Measurements from ENCODE around the gene INSL3.

Gene INSL3, protein sequence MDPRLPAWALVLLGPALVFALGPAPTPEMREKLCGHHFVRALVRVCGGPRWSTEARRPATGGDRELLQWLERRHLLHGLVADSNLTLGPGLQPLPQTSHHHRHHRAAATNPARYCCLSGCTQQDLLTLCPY

DNA sequence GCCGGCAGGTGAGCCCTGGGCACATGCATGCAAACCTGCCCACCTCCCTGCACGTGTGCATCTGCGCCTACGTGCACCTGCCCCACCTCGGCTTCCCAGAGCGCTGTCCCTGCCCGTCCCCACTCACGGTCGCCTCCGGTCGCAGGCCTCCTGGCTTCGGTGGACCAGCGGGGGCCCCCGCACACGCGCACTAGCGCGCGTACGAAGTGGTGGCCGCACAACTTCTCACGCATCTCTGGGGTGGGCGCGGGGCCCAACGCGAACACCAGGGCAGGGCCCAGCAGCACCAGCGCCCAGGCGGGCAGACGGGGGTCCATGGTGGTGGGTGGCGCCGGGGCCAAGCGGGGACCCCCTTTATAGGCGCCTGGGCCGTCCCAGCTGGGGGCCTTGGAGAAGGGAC, at the start of gene INSL3:
INSL3 (minus strand) TSS at position 330 of the 400 bp plus-strand sequence; CDS start at position 317, 13 bp downstream.
- Histone ChIP-seq H3K4me3 (IDR thresholded peaks at IDR 0.05; ENCODE audit: insufficient read depth, low read depth, low read length) (no peak within 1 kb of the TSS), H3K79me2 (ENCODE audit: insufficient read depth, low read depth) (no peaks in the 10 kb centered on the region), H2AFZ (ENCODE audit: low read depth) (no peak within 1 kb of the TSS), H3K36me3 (ENCODE audit: insufficient read depth) (no peaks in the 10 kb centered on the region), H3K9ac (no peak within 1 kb of the TSS), H3K27me3 (ENCODE audit: insufficient read depth, low read depth) (no peaks in the 10 kb centered on the region), H4K20me1 (ENCODE audit: insufficient read depth) (no peaks in the 10 kb centered on the region), H3K27ac (no peak within 1 kb of the TSS), H3K4me2 (no peak within 1 kb of the TSS), H3K4me1 (ENCODE audit: low read depth, poor library complexity, severe bottlenecking) (no peaks in the 10 kb centered on the region)
- TF ChIP-seq, protein P1, sequence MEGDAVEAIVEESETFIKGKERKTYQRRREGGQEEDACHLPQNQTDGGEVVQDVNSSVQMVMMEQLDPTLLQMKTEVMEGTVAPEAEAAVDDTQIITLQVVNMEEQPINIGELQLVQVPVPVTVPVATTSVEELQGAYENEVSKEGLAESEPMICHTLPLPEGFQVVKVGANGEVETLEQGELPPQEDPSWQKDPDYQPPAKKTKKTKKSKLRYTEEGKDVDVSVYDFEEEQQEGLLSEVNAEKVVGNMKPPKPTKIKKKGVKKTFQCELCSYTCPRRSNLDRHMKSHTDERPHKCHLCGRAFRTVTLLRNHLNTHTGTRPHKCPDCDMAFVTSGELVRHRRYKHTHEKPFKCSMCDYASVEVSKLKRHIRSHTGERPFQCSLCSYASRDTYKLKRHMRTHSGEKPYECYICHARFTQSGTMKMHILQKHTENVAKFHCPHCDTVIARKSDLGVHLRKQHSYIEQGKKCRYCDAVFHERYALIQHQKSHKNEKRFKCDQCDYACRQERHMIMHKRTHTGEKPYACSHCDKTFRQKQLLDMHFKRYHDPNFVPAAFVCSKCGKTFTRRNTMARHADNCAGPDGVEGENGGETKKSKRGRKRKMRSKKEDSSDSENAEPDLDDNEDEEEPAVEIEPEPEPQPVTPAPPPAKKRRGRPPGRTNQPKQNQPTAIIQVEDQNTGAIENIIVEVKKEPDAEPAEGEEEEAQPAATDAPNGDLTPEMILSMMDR (conservative IDR thresholded peaks at IDR 0.05; ENCODE audit: low read depth, low read length) = no peak

GRCh38 chr19:17869114-17869608, 47.8 kb upstream of the INSL3 start:
- Histone ChIP-seq H2AFZ (ENCODE audit: low read depth) (no peak overlapping the region), H3K4me3 (IDR thresholded peaks at IDR 0.05; ENCODE audit: insufficient read depth, low read depth, low read length) (no peak overlapping the region), H3K4me2 (no peak overlapping the region), H4K20me1 (ENCODE audit: insufficient read depth) (no peaks in the 10 kb centered on the region), H3K27me3 (ENCODE audit: insufficient read depth, low read depth) (peaks cover 38% of the 10 kb centered on the region; the same call in 1 of the 2 replicates), H3K27ac (no peak overlapping the region), H3K79me2 (ENCODE audit: insufficient read depth, low read depth) (no peaks in the 10 kb centered on the region), H3K4me1 (ENCODE audit: low read depth, poor library complexity, severe bottlenecking) (peaks cover 7% of the 10 kb centered on the region), H3K9ac (no peak overlapping the region), H3K36me3 (ENCODE audit: insufficient read depth) (no peaks in the 10 kb centered on the region)
- TF ChIP-seq, protein P1 (conservative IDR thresholded peaks at IDR 0.05; ENCODE audit: low read depth, low read length) = no peak

GRCh38 chr19:17868669-17869068, 47.4 kb upstream of the INSL3 start:
- TF ChIP-seq, protein P1 (conservative IDR thresholded peaks at IDR 0.05; ENCODE audit: low read depth, low read length) = no peak
- no peak overlapping the region for H2AFZ ChIP-seq (ENCODE audit: low read depth)
- peaks cover 7% of the 10 kb centered on the region for H3K4me1 ChIP-seq (ENCODE audit: low read depth, poor library complexity, severe bottlenecking)
- H3K79me2 ChIP-seq (ENCODE audit: insufficient read depth, low read depth) = no peaks in the 10 kb centered on the region
- no peaks in the 10 kb centered on the region for H4K20me1 ChIP-seq (ENCODE audit: insufficient read depth)
- H3K9ac ChIP-seq = no peak overlapping the region
- H3K4me2 ChIP-seq = no peak overlapping the region
- no peak overlapping the region for H3K4me3 ChIP-seq (IDR thresholded peaks at IDR 0.05; ENCODE audit: insufficient read depth, low read depth, low read length)
- H3K36me3 ChIP-seq (ENCODE audit: insufficient read depth) = no peaks in the 10 kb centered on the region
- no peak overlapping the region for H3K27ac ChIP-seq
- peaks cover 36% of the 10 kb centered on the region; the same call in 1 of the 2 replicates for H3K27me3 ChIP-seq (ENCODE audit: insufficient read depth, low read depth)

GRCh38 chr19:17866964-17867486, 45.7 kb upstream of the INSL3 start:
- Histone ChIP-seq H4K20me1 (ENCODE audit: insufficient read depth) (no peaks in the 10 kb centered on the region), H3K9ac (no peak overlapping the region), H3K27ac (no peak overlapping the region), H2AFZ (ENCODE audit: low read depth) (no peak overlapping the region), H3K79me2 (ENCODE audit: insufficient read depth, low read depth) (peaks cover 2% of the 10 kb centered on the region; the same call in 1 of the 2 replicates), H3K4me3 (IDR thresholded peaks at IDR 0.05; ENCODE audit: insufficient read depth, low read depth, low read length) (no peak overlapping the region), H3K36me3 (ENCODE audit: insufficient read depth) (peaks cover 5% of the 10 kb centered on the region; the same call in 1 of the 2 replicates), H3K4me1 (ENCODE audit: low read depth, poor library complexity, severe bottlenecking) (peaks cover 12% of the 10 kb centered on the region), H3K4me2 (no peak overlapping the region), H3K27me3 (ENCODE audit: insufficient read depth, low read depth) (peaks cover 27% of the 10 kb centered on the region; the same call in 1 of the 2 replicates)
- TF ChIP-seq, protein P1 (conservative IDR thresholded peaks at IDR 0.05; ENCODE audit: low read depth, low read length) = no peak

All from KMS-11 (cell line).